Activated naive CD4-positive, alpha-beta T cell treated with anti-CD3 and anti-CD28 coated beads for 36 hours (primary cell): ENCODE data around the gene TMEM150C. TPM values are rescaled to one million over a fixed set of nuclear protein-coding genes. Genes with fewer than 3 reads are reported as not detected.
A peak's percentile ranks its signal among the peaks of the same experiment; 100 is the strongest.
"Not testable (repeated sequence)": the region's sequence is repeated elsewhere in the genome, so short reads cannot be mapped to it uniquely, and the experiment has no call there.

ENCODE experiments used
- CTCF ChIA-PET: fragments of 350-600 bp; sonication (Branson Sonifier 250); formaldehyde crosslinking; loops from one replicate; lab custom pipeline; 2021; ENCODE audit warnings: antibody characterized with exemption; lab: Charles Lee
- DNase-seq: peaks from one replicate; pipeline ENCODE4 v3.0.0-alpha.2; 2020
- H3K27ac Mint-ChIP-seq: one replicate; pipeline ENCODE4 v1.8.0; 2021; ENCODE audit warnings: mild to moderate bottlenecking, mixed read lengths
- H3K27me3 Mint-ChIP-seq: one replicate; pipeline ENCODE4 v1.8.0; 2021; ENCODE audit warnings: low read depth, mixed read lengths
- H3K36me3 Mint-ChIP-seq: one replicate; pipeline ENCODE4 v1.8.0; 2021; ENCODE audit warnings: low read depth, mixed read lengths
- H3K4me1 Mint-ChIP-seq: one replicate; pipeline ENCODE4 v1.8.0; 2021; ENCODE audit warnings: low read depth, mixed read lengths
- H3K4me3 Mint-ChIP-seq: one replicate; pipeline ENCODE4 v1.8.0; 2021; ENCODE audit warnings: mild to moderate bottlenecking, moderate library complexity, mixed read lengths
- H3K9me3 Mint-ChIP-seq: one replicate; pipeline ENCODE4 v1.8.0; 2021; ENCODE audit warnings: mixed read lengths
- intact Hi-C: fragments of 100-400 bp; cut with micrococcal nuclease; formaldehyde crosslinking; loops from one replicate; pipeline ENCODE4 v1.15.1; 2023
- total RNA-seq, 2 experiments: library from RNA; stranded (reverse); gene quantifications; one replicate each; pipeline ENCODE4 v1.2.3, GENCODE V29; 2021

Gene TMEM150C
- total RNA-seq, 2 experiments from 2014 or later: not detected

DNA sequence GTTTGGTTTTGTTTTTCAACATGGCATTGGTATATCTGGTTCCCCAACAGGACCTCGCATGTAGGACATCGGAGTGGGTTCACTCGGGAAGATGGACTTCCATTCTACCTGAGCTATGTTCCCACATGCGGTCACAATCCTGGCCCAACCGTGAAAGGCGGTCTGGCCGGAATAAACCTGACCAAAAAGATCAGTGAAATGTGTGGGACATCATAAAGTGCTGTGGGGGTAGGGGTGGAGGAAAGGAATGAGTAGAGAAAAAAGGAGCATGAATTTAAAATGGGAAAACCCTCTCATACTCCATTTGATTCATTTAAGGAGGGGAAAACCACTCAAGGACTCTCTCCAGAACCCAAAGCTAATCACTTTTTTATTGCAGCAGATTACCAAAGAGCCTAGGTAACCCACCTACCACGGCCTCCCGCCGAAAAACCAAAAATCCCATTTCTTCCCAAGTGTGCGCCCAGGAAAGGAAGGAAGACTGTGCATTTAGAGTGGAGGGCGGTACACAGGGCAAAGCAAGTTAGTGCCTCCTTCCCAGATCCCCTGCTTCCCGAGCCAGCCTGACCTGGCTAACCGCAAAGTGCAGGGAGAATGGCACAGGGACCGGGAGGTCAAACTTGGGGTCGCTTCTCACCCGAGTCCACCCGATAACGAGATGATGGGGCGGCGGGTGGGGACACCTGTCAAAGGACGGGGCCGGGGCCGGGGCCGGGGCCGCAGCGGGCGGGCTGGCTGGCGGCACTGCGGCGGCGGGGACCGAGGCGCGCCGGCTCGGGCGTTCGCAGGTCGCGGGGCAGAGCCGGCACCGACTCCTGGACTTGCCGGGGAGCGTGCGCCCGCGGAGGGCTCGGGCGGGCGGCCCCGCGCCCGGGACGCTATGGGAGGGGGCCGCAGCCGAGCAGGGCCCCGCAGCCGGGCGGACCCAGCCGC is 669 bp downstream of the TMEM150C start:
- Mint-ChIP-seq H3K27ac (no peak overlapping the region), H3K36me3 (no peaks in the 10 kb centered on the region), H3K9me3 (no peaks in the 10 kb centered on the region), H3K27me3 (peaks cover 54% of the 10 kb centered on the region), H3K4me3 (peak overlapping the region; percentile 53), H3K4me1 (peaks cover 11% of the 10 kb centered on the region)
- CTCF ChIA-PET: no interaction called here
- DNase-seq: no peak
- intact Hi-C loops: no loop called here

GRCh38 chr4:82559735-82560120 is 2.1 kb downstream of the TMEM150C start:
- CTCF ChIA-PET: interaction anchor here (0.5 to 0.9 kb wide), 2 partner anchors 139 to 168 kb away, joined by 3 to 10 read pairs; no protein-coding TSS in a partner anchor
- DNase-seq: no peak
- Mint-ChIP-seq H3K36me3 (no peaks in the 10 kb centered on the region), H3K27me3 (peaks cover 52% of the 10 kb centered on the region), H3K9me3 (no peaks in the 10 kb centered on the region), H3K4me1 (peaks cover 11% of the 10 kb centered on the region), H3K4me3 (no peak overlapping the region), H3K27ac (no peak overlapping the region)
- intact Hi-C loops: no loop called here

GRCh38 chr4:82559090-82559734 is 2.6 kb downstream of the TMEM150C start:
- DNase-seq, H3K9me3 Mint-ChIP-seq, H3K27ac Mint-ChIP-seq, H3K4me3 Mint-ChIP-seq, intact Hi-C loops, H3K36me3 Mint-ChIP-seq: not testable (repeated sequence)
- CTCF ChIA-PET: interaction anchor here (0.5 to 1.0 kb wide), 2 partner anchors 14 to 140 kb away, joined by 3 read pairs; no protein-coding TSS in a partner anchor
- Mint-ChIP-seq H3K27me3 (peaks cover 54% of the 10 kb centered on the region), H3K4me1 (peaks cover 11% of the 10 kb centered on the region)

GRCh38 chr4:82555276-82555675 is 6.5 kb downstream of the TMEM150C start:
- H3K36me3 Mint-ChIP-seq: no peaks in the 10 kb centered on the region
- H3K4me1 Mint-ChIP-seq: no peaks in the 10 kb centered on the region
- peaks cover under 1% of the 10 kb centered on the region for H3K9me3 Mint-ChIP-seq
- H3K27ac Mint-ChIP-seq: no peak overlapping the region
- no peak for DNase-seq
- H3K27me3 Mint-ChIP-seq: peaks cover 26% of the 10 kb centered on the region
- intact Hi-C loops: no loop called here
- CTCF ChIA-PET: no interaction called here
- H3K4me3 Mint-ChIP-seq: no peak overlapping the region

GRCh38 chr4:82553020-82553419 is 8.8 kb downstream of the TMEM150C start:
- intact Hi-C loops: no loop called here
- no peak for DNase-seq
- Mint-ChIP-seq H3K4me1 (no peaks in the 10 kb centered on the region), H3K9me3 (peaks cover 3% of the 10 kb centered on the region), H3K36me3 (no peaks in the 10 kb centered on the region), H3K4me3 (no peak overlapping the region), H3K27me3 (peaks cover 14% of the 10 kb centered on the region), H3K27ac (no peak overlapping the region)
- CTCF ChIA-PET: no interaction called here

GRCh38 chr4:82551734-82552133 is 10.1 kb downstream of the TMEM150C start:
- Mint-ChIP-seq H3K9me3 (peaks cover 3% of the 10 kb centered on the region), H3K36me3 (no peaks in the 10 kb centered on the region), H3K4me3 (no peak overlapping the region), H3K27ac (no peak overlapping the region), H3K27me3 (peaks cover 8% of the 10 kb centered on the region), H3K4me1 (no peaks in the 10 kb centered on the region)
- intact Hi-C loops: no loop called here
- CTCF ChIA-PET: no interaction called here
- no peak for DNase-seq

DNA sequence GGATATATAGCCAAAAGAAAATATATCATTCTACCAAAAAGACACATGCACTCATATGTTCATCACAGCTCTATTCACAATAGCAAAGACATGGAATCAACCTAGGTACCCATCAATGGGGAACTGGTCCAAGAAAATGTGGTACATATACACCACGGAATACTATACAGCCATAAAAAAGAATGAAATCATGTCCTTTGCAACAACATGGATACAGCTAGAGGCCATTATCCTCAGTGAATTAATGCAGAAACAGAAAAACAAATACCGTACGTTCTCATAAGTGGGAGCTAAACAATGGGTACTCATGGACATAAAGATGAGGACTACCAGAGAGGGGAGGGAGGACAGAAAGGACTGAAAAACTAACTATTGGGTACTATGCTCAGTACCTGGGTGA is 13.9 kb downstream of the TMEM150C start:
- H3K4me1 Mint-ChIP-seq, H3K9me3 Mint-ChIP-seq, DNase-seq, H3K36me3 Mint-ChIP-seq, CTCF ChIA-PET, intact Hi-C loops, H3K4me3 Mint-ChIP-seq, H3K27me3 Mint-ChIP-seq, H3K27ac Mint-ChIP-seq: not testable (repeated sequence)

- Mint-ChIP-seq H3K27me3 (peaks cover 11% of the 10 kb centered on the region), H3K36me3 (no peaks in the 10 kb centered on the region), H3K27ac (no peak overlapping the region), H3K9me3 (no peaks in the 10 kb centered on the region), H3K4me1 (no peaks in the 10 kb centered on the region), H3K4me3 (no peak overlapping the region)
- intact Hi-C loops: no loop called here
- CTCF ChIA-PET: no interaction called here
- DNase-seq: no peak
These were observed 18.7 kb downstream of the TMEM150C start for GRCh38 chr4:82543131-82543530.

DNA sequence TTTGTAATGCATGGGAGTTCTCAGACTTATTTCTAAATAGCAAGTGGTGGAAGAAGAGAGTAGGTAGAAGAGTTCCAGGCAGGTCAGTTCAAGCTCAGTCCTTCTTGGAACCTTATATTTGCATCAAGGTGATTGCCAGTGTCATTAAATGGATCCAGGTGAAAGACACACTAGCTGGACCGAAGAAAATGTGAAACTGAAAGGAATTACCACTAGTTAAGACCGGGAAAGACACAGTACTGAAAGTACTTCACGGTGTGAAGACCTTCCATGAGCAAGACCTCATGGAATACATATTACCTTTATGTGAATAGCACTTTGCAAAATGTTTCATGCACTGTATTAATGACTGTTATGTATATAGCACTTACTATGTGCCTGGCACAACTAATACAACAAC is 19.1 kb downstream of the TMEM150C start:
- Mint-ChIP-seq H3K4me3 (no peak overlapping the region), H3K9me3 (no peaks in the 10 kb centered on the region), H3K27ac (no peak overlapping the region), H3K27me3 (peaks cover 11% of the 10 kb centered on the region), H3K4me1 (no peaks in the 10 kb centered on the region), H3K36me3 (no peaks in the 10 kb centered on the region)
- no peak for DNase-seq
- intact Hi-C loops: no loop called here
- CTCF ChIA-PET: interaction anchor here (1.3 kb wide), 1 partner anchor 16 kb away, joined by 3 read pairs; no protein-coding TSS in a partner anchor

DNA sequence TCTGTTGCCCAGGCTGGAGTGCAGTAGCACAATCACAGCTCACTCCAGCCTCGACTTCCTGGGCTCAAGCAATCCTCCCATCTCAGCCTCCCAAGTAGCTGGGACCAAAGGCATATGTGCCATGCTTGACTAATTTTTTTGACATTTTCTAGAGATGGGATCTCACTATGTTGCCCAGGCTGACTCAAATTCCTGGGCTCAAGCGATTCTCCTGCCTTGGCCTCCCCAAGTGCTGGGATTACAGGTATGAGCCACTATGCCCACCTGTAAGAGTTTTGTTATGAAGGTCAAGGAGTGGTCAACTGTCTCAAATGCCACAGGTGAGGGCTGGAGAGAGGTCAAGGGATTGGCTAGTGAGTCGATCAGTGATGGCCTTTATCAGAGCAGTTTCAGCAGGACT is 32.5 kb downstream of the TMEM150C start:
- intact Hi-C loops: no loop called here
- Mint-ChIP-seq H3K36me3 (no peaks in the 10 kb centered on the region), H3K4me1 (no peaks in the 10 kb centered on the region), H3K27ac (no peak overlapping the region), H3K27me3 (no peaks in the 10 kb centered on the region), H3K9me3 (no peaks in the 10 kb centered on the region), H3K4me3 (no peak overlapping the region)
- CTCF ChIA-PET: no interaction called here
- DNase-seq: no peak

- Mint-ChIP-seq H3K4me3 (no peak overlapping the region), H3K27ac (no peak overlapping the region), H3K4me1 (no peaks in the 10 kb centered on the region), H3K27me3 (no peaks in the 10 kb centered on the region), H3K36me3 (no peaks in the 10 kb centered on the region), H3K9me3 (no peaks in the 10 kb centered on the region)
- intact Hi-C loops: no loop called here
- DNase-seq: no peak
- CTCF ChIA-PET: interaction anchor here (0.7 kb wide), 1 partner anchor 12 kb away, joined by 3 read pairs; no protein-coding TSS in a partner anchor
These were observed 32.9 kb downstream of the TMEM150C start for GRCh38 chr4:82528868-82529267.

DNA sequence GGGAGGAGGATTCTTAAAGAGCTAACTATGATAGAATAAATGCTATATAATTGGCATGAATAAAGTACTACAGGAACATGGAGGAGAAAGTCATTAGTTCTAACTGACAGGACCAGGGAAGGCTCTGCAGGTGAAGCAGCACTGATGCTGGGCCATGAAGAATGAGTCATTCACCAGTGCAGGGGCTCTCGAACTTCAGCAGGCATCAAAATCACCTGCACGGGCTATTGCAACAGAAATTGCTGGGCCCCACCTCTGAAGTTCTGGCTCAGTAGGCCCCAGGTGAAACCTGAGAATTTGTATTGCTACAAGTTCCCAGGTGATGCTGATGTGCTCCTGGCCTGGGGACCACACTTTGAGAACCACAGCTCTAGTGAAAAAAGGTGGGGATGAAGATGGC is 33.7 kb downstream of the TMEM150C start:
- intact Hi-C loops: no loop called here
- Mint-ChIP-seq H3K27ac (no peak overlapping the region), H3K9me3 (no peaks in the 10 kb centered on the region), H3K36me3 (no peaks in the 10 kb centered on the region), H3K4me3 (no peak overlapping the region), H3K4me1 (no peaks in the 10 kb centered on the region), H3K27me3 (no peaks in the 10 kb centered on the region)
- CTCF ChIA-PET: interaction anchor here (0.7 kb wide), 1 partner anchor 12 kb away, joined by 3 read pairs; no protein-coding TSS in a partner anchor
- DNase-seq: no peak
